Neutrophil (primary cell): ENCODE data around the gene RYR2.

Experiments
- H3K27ac ChIP-seq: fragments of 200-600 bp; sonication (generic); 2 replicates; pipeline ENCODE4 v1.5.1; 2016; ENCODE audit warnings: mild to moderate bottlenecking, moderate library complexity
- H3K27me3 ChIP-seq: fragments of 200-600 bp; sonication (generic); 2 replicates; pipeline ENCODE4 v1.6.0; 2016; ENCODE audit warnings: mild to moderate bottlenecking
- H3K36me3 ChIP-seq: fragments of 200-600 bp; sonication (generic); 2 replicates; pipeline ENCODE4 v1.5.1; 2017
- H3K4me1 ChIP-seq, 2 experiments: fragments of 200-600 bp in 1 of 2; sonication (generic) in 1 of 2; 1 replicate in 1 of 2; 2 replicates in 1 of 2; pipeline versions ENCODE4 v1.5.1 to v1.6.1; 2013 to 2016; ENCODE audit warnings: low read depth in 1 of 2, low read length in 1 of 2, mild to moderate bottlenecking in 1 of 2, moderate library complexity in 1 of 2; ENCODE audit not compliant: control insufficient read depth in 1 of 2, insufficient read depth in 1 of 2
- H3K4me3 ChIP-seq, 2 experiments: fragments of 200-600 bp in 1 of 2; sonication (generic) in 1 of 2; 1 replicate in 1 of 2; 2 replicates in 1 of 2; pipeline ENCODE4 v1.5.1; 2013 to 2016; ENCODE audit warnings: low read depth in 1 of 2, low read length in 1 of 2, mild to moderate bottlenecking in 1 of 2, moderate library complexity in 1 of 2
- H3K9me3 ChIP-seq: fragments of 200-600 bp; sonication (generic); 2 replicates; pipeline ENCODE4 v1.5.1; 2016
- TF ChIP-seq, protein P1 (sequence below): fragments of 200-600 bp; sonication (generic); IDR thresholded peaks from 2 replicates; pipeline ENCODE4 v1.5.1; 2016; ENCODE audit warnings: antibody characterized with exemption

RYR2 gene

DNA sequence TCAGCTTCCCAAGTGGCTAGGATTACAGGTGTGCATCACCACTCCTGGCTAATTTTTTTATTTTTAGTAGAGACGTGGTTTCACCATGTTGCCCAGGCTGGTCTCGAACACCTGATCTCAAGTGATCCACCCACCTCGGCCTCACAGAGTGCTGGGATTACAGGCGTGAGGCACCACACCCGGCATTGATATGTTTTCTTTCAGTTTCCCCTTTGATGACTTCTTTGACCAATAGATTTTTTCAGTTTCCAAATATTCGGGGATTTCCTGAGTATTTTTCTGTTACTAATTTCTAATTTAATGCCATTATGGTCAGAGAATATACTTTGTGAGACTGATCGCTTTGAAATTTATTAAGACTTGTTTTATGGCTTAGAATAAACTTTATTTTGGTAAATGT is 406.1 kb downstream of the RYR2 start:
- Histone ChIP-seq H3K4me1 (no peaks in the 10 kb centered on the region), H3K9me3 (no peaks in the 10 kb centered on the region), H3K4me3 (no peak overlapping the region), H3K36me3 (no peaks in the 10 kb centered on the region), H3K27me3 (no peaks in the 10 kb centered on the region), H3K27ac (no peak overlapping the region)
- TF ChIP-seq, protein P1, sequence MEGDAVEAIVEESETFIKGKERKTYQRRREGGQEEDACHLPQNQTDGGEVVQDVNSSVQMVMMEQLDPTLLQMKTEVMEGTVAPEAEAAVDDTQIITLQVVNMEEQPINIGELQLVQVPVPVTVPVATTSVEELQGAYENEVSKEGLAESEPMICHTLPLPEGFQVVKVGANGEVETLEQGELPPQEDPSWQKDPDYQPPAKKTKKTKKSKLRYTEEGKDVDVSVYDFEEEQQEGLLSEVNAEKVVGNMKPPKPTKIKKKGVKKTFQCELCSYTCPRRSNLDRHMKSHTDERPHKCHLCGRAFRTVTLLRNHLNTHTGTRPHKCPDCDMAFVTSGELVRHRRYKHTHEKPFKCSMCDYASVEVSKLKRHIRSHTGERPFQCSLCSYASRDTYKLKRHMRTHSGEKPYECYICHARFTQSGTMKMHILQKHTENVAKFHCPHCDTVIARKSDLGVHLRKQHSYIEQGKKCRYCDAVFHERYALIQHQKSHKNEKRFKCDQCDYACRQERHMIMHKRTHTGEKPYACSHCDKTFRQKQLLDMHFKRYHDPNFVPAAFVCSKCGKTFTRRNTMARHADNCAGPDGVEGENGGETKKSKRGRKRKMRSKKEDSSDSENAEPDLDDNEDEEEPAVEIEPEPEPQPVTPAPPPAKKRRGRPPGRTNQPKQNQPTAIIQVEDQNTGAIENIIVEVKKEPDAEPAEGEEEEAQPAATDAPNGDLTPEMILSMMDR, result no peak

DNA sequence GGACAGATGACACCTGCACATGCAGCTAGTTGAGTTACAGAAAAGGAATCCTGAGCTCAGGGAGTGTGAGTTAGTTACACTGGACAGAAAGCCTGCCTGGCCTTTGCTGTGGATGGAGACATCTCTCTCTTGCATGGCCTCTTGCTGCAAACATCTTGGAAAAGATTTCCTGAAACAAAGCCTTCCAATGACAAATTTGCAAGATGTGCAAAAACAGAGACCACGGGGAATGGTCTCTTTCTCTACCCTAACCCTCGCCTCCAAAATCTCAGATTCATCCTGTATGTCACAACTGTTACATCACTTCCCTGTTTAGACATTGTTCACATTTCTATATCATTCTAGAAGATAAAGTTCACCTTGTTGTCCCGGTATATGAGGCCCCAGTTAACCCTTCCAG is 415.6 kb downstream of the RYR2 start:
- Histone ChIP-seq H3K4me1 (no peaks in the 10 kb centered on the region), H3K9me3 (no peaks in the 10 kb centered on the region), H3K36me3 (no peaks in the 10 kb centered on the region), H3K27me3 (no peaks in the 10 kb centered on the region), H3K4me3 (no peak overlapping the region), H3K27ac (no peak overlapping the region)
- TF ChIP-seq, protein P1, result no peak

DNA sequence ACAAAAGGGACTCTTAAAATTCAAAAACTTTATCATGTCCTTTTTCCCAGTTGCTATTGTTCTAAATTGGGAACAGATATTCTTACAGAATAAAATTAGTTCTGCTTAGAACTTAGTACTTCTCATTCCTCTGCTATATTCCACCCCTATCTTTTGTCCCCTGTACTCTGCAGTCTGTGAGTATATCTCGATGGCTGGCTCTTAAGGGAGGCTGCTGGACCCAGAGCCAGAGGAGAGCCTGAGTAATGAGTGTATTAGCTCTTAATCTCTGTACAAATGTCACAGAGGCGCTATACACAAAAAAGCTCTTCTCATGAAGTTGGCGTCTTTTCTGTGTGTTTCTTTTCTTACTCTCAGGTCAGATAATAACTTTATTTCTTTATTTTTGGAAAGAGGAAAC is 425.3 kb downstream of the RYR2 start:
- Histone ChIP-seq H3K27me3 (no peaks in the 10 kb centered on the region), H3K27ac (no peak overlapping the region), H3K4me3 (no peak overlapping the region), H3K36me3 (no peaks in the 10 kb centered on the region), H3K9me3 (no peaks in the 10 kb centered on the region), H3K4me1 (no peaks in the 10 kb centered on the region)
- TF ChIP-seq, protein P1, result no peak

DNA sequence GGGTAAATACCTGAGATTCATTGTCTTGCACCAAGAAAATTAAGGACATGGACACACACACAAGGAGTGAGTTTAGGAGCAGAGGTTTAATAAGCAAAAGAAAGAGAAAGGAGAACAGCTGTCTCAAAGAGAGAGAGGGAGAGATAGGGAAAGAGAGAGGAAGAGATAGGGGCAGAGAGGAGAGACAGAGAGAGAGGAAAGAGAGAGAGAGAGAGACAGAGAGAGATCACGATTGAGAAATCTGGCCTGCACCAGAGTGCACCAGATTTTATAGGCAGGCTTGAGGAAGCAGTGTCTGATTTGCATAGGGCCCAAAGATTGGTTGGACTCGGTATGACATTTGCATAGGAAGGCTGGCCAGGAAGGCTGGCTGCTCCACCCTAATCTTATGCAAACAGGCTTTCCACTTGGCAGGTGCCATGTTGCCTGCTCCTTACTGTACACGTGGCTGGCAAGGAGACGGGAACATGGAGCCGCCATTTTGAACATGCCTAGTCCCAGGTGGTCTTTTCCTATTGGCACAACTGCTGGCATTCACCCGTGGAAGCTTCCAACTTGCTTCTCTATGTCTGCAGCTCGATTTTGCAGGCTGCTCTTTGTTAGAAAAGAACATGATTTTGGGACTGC is 428.8 kb downstream of the RYR2 start:
- TF ChIP-seq, protein P1, result no peak
- H3K27ac ChIP-seq, result no peak overlapping the region
- no peaks in the 10 kb centered on the region for H3K4me1 ChIP-seq
- no peaks in the 10 kb centered on the region for H3K27me3 ChIP-seq
- no peak overlapping the region for H3K4me3 ChIP-seq
- H3K9me3 ChIP-seq, result no peaks in the 10 kb centered on the region
- no peaks in the 10 kb centered on the region for H3K36me3 ChIP-seq

DNA sequence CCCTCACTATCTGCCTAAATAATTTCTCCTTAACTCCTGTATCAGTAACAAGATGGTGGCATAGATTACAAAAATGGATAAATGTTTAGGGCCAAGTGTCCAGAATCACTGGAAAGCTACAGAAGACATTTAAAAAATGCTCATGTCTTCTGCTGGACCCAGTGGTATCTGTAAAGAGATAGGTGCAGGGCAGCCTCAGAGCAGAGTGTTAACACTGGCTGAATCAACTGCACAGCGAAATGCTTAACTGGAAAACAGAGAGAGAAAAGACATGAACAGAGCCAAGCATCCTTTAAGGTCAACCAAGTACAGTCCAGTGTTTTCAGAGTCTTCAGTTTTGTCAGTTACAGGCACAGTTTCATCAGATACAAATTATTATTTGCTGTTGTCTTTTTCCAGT is 429.4 kb downstream of the RYR2 start:
- TF ChIP-seq, protein P1, result no peak
- H3K36me3 ChIP-seq, result no peaks in the 10 kb centered on the region
- H3K4me1 ChIP-seq, result no peaks in the 10 kb centered on the region
- no peak overlapping the region for H3K27ac ChIP-seq
- no peaks in the 10 kb centered on the region for H3K27me3 ChIP-seq
- H3K9me3 ChIP-seq, result no peaks in the 10 kb centered on the region
- no peak overlapping the region for H3K4me3 ChIP-seq

DNA sequence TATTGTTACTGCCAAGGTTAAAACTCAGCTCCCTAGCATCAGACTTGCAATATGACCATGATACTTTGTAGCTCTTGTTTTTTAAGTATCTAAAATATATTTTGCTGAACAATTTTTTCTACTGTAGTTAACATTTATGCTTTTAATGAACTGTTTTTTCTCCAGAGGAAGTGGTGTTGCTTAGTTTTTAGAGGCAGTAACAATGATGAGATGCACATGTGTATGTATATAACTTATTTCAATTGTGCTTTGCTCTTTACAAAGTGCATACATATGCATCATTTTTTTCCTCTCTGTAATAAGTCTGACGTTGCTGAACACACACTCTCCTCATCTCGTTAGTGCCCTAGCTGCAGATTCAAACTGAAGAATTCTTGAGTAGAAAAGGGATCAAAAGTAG is 430.0 kb downstream of the RYR2 start:
- Histone ChIP-seq H3K36me3 (no peaks in the 10 kb centered on the region), H3K27ac (no peak overlapping the region), H3K9me3 (no peaks in the 10 kb centered on the region), H3K27me3 (no peaks in the 10 kb centered on the region), H3K4me1 (no peaks in the 10 kb centered on the region), H3K4me3 (no peak overlapping the region)
- TF ChIP-seq, protein P1, result no peak
